ENCODE results near the gene BARX2. TPM values are rescaled to one million over a fixed set of nuclear protein-coding genes. Genes with fewer than 3 reads are reported as not detected.

Gene BARX2
- total RNA-seq, 2 donors from 2014 or later = 0.35 to 1.4 TPM

DNA sequence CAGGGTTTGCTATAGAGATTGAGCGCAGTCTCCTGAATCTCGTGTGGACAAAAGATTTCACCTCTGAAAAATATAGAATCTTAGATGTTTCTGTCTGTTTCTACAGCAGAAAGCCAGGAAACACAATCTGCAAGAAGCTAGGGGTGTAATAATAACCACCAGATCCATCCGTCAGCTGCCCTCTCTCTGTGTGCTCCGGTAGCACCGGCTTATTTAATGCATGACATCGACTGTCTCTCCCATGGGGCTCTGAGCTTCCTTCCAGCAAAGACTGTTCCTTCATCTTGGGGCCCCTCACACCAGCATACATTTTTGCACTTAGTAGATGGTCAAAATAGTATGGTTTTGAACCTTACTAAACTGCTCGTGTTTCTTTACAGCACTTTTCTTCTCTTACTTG, 20.2 kb downstream of the BARX2 start:
- H3K27me3 ChIP-seq = no peaks in the 10 kb centered on the region
- H3K4me3 ChIP-seq = no peak overlapping the region
- no peaks in the 10 kb centered on the region for H3K4me1 ChIP-seq
- DNase-seq (ENCODE audit: low spot score) = no peak
- TF ChIP-seq, protein P1, sequence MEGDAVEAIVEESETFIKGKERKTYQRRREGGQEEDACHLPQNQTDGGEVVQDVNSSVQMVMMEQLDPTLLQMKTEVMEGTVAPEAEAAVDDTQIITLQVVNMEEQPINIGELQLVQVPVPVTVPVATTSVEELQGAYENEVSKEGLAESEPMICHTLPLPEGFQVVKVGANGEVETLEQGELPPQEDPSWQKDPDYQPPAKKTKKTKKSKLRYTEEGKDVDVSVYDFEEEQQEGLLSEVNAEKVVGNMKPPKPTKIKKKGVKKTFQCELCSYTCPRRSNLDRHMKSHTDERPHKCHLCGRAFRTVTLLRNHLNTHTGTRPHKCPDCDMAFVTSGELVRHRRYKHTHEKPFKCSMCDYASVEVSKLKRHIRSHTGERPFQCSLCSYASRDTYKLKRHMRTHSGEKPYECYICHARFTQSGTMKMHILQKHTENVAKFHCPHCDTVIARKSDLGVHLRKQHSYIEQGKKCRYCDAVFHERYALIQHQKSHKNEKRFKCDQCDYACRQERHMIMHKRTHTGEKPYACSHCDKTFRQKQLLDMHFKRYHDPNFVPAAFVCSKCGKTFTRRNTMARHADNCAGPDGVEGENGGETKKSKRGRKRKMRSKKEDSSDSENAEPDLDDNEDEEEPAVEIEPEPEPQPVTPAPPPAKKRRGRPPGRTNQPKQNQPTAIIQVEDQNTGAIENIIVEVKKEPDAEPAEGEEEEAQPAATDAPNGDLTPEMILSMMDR (IDR thresholded peaks at IDR 0.05) = no peak
- H3K36me3 ChIP-seq = no peaks in the 10 kb centered on the region
- no peak overlapping the region for H3K27ac ChIP-seq
- no peaks in the 10 kb centered on the region for H3K9me3 ChIP-seq

DNA sequence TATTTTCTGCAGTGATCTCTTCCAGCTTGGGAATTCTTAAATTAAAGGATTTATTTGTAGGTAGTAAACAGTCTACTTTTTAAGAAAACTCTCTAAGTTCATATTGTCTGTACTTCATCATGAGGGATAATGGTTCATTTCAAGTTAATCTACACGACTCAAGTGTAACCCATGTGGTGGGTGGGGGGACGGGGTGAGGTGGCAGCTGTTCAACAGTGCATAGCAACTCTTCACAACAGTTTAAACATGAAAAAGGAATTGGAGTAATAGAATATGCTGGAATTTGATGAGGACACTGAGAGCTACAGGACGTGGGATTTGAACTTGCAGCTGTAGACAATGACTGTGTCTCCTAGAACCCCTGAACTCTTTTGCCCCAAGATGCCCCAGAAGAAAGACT, 20.8 kb downstream of the BARX2 start:
- DNase-seq (ENCODE audit: low spot score) = no peak
- H3K27me3 ChIP-seq = no peaks in the 10 kb centered on the region
- H3K36me3 ChIP-seq = no peaks in the 10 kb centered on the region
- H3K4me1 ChIP-seq = no peaks in the 10 kb centered on the region
- TF ChIP-seq, protein P1 (IDR thresholded peaks at IDR 0.05) = no peak
- H3K4me3 ChIP-seq = no peak overlapping the region
- H3K9me3 ChIP-seq = no peaks in the 10 kb centered on the region
- H3K27ac ChIP-seq = no peak overlapping the region

DNA sequence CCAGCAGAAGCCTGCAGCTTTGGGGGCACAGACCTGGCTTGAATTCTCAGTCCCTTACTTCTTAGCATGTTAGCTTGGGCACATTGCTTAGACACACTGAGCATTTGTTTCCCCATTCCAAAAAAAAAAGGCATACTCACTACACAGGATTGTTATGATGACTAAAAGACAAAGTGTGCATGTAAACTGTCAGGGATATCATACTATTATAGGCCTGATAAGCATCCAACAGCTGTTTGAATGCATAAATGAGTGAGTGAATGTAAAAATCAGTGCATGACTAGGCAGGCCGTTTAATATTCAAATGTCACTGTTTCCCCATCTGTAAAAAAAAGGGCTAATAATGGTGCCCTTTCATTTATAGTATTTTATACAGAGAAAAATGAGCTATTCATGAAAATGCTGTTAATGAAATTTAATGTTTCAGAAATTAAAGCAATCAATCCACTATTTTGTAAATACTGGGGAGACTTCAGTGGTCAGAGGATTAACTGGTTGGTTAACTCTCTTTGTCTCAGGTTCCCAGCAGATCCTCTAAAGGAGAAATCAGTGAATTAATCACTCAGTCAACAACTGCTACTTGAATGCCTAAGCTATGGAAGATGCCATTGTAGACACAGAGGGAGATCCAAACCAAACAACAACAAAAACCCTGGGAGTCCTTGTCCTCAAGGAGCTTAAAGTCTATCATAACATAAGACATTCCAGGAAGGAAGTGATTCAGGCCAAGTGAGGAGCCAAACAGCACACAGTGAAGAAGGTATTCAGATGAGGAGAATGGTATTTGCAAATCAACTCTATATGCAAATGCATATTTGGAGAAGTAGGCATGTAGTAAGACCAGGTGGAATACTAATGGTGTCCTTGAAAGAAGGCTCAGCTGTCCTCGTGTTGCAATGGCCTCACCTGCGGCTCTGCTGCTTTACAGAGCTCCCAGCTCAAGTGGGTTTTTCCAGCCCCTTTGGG, 26.8 kb downstream of the BARX2 start:
- H3K4me1 ChIP-seq = no peaks in the 10 kb centered on the region
- TF ChIP-seq, protein P1 (IDR thresholded peaks at IDR 0.05) = no peak
- DNase-seq (ENCODE audit: low spot score) = no peak
- H3K27me3 ChIP-seq = no peaks in the 10 kb centered on the region
- H3K27ac ChIP-seq = no peak overlapping the region
- H3K4me3 ChIP-seq = no peak overlapping the region
- no peaks in the 10 kb centered on the region for H3K9me3 ChIP-seq
- H3K36me3 ChIP-seq = no peaks in the 10 kb centered on the region

DNA sequence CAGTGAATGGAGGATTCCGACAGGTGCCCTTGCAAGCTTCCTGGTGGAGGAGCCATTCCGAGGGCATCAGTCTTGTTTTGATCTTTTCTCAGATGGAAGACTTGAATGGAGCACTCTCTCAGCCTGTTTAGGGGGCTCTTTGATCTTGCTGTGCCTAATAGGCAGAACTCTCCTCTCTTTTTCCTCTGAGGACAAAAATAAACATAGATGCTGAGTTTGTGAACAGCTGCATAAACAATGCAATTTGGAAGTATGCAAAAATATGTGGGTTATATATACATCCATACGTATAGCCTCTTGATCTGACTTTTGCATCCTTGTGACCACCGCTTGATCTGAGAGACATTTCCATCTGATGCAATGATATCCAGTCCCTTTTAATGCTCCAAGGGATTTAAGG, 29.1 kb downstream of the BARX2 start:
- Histone ChIP-seq H3K9me3 (no peaks in the 10 kb centered on the region), H3K4me1 (no peaks in the 10 kb centered on the region), H3K27me3 (no peaks in the 10 kb centered on the region), H3K4me3 (no peak overlapping the region), H3K36me3 (no peaks in the 10 kb centered on the region), H3K27ac (no peak overlapping the region)
- TF ChIP-seq, protein P1 (IDR thresholded peaks at IDR 0.05) = no peak
- DNase-seq (ENCODE audit: low spot score) = no peak

DNA sequence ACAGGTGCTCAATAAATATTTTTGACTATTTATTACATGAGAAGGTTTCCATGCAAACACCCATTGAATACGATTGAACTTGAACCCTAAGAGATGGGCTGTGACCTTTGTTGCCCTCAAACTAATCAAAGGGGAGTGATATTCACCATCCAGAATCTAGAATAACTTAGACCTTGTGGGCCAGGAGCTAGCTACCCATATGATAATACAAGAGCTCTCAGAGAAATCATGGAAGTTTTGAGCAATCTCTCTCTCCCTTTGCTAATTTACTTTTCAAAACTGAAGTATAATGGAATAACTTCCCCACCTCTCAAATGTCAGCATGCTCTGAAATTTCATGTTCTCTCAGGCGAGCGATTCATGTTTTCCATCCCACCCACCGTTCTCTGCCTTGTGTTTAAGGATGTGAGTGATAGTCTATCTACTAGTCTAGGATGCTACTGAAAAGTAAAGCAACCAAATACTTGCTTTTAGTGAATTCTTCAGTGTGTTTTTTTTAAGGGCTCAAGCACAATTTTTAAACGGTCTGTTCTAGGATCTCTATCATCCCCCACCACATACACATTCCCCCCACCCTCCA, 33.3 kb downstream of the BARX2 start:
- Histone ChIP-seq H3K9me3 (no peaks in the 10 kb centered on the region), H3K4me3 (no peak overlapping the region), H3K4me1 (no peaks in the 10 kb centered on the region), H3K27me3 (no peaks in the 10 kb centered on the region), H3K36me3 (no peaks in the 10 kb centered on the region), H3K27ac (no peak overlapping the region)
- TF ChIP-seq, protein P1 (IDR thresholded peaks at IDR 0.05) = no peak
- no peak for DNase-seq (ENCODE audit: low spot score)
